Astrocyte of the cerebellum (primary cell): ENCODE data around the gene ANO3.
A peak's percentile ranks its signal among the peaks of the same experiment; 100 is the strongest.

Experiments
- DNase-seq: peaks from one replicate; pipeline ENCODE4 v3.0.0-alpha.2; 2011; ENCODE audit warnings: low read depth
- H3K4me3 ChIP-seq: 2 replicates; pipeline ENCODE4 v1.5.1; 2011; ENCODE audit warnings: mild to moderate bottlenecking, low read depth, low read length, moderate library complexity
- in situ Hi-C: cut with HindIII; loops from 2 replicates; pipeline ENCODE4 v1.10.0; 2017; ENCODE audit warnings: low sequenced_read_pairs
- TF ChIP-seq, protein P1 (sequence below): IDR thresholded peaks from 2 replicates; pipeline ENCODE4 v1.5.1; 2012; ENCODE audit warnings: low read length, low read depth, moderate library complexity, mild to moderate bottlenecking; ENCODE audit errors: missing control alignments

ANO3 gene

DNA sequence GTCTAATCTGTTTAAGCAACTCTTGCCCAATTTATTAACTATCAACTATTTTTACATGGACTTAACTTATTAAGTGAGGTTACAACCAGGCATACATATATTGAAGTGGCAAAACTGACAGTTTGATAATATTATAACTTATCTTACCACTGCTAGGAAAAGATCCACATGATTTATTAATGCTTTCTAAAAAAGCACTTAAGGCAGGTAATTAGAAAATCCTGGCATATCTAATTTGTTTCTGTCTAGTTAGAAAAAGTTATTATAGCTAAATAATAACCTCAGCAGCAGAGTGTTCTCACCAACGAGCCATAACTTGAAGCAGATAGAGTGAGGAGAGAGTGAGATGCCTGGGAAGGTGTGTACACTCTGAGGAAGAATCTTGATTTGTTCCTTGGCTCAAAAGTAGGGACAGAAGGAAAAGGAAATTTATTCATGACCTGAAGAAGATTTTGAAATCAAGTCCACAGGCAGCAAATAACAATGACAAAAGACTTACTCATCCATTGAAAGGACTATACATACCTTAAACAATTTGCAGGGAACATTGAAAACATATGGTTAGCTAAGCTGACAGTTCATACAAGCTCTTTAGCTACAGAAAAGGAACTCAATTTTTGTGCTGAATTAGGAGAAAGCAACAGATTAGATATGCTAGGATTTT, 247.2 kb downstream of the ANO3 start:
- in situ Hi-C loops = no loop called here
- no peak overlapping the region for H3K4me3 ChIP-seq
- DNase-seq = no peak
- TF ChIP-seq, protein P1, sequence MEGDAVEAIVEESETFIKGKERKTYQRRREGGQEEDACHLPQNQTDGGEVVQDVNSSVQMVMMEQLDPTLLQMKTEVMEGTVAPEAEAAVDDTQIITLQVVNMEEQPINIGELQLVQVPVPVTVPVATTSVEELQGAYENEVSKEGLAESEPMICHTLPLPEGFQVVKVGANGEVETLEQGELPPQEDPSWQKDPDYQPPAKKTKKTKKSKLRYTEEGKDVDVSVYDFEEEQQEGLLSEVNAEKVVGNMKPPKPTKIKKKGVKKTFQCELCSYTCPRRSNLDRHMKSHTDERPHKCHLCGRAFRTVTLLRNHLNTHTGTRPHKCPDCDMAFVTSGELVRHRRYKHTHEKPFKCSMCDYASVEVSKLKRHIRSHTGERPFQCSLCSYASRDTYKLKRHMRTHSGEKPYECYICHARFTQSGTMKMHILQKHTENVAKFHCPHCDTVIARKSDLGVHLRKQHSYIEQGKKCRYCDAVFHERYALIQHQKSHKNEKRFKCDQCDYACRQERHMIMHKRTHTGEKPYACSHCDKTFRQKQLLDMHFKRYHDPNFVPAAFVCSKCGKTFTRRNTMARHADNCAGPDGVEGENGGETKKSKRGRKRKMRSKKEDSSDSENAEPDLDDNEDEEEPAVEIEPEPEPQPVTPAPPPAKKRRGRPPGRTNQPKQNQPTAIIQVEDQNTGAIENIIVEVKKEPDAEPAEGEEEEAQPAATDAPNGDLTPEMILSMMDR = no peak

DNA sequence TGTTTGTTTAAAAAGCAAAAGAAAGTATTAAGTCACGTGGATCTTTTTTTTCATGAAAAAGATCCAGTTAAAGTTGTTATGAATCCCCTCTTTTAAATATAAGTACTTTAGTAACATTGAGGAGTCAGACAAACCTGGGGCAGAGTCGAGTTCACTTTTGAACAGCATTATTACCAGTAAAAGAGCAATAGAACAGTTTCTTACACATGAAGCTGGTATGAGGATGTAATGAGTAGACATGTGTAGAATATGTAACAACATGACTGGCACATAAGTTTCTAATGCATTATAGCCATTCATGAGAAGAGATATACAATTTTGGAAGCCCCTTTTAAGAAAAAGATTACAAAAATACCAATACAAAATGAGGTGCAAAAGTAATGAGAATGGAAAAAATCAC, 247.8 kb downstream of the ANO3 start:
- in situ Hi-C loops = no loop called here
- TF ChIP-seq, protein P1 = no peak
- DNase-seq = no peak
- no peak overlapping the region for H3K4me3 ChIP-seq

DNA sequence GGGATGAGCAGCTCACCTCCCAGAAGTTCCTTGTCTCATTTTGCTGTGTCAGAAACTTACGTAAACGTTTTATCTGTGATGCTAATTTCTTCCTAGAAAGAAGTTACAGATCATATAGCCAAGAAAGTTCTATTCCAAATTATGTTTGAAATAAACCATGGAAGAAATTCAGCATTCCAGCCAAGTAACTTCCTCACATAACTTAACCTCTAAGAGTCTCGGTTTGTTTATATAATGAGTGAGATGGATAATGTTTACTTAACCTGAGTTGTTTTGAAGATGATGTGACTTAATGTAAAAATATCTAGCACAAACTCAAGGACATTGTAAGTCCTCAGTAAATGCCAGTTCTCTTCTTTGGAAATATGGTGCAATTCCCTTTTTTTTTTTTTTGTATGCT, 249.0 kb downstream of the ANO3 start:
- in situ Hi-C loops = no loop called here
- no peak overlapping the region for H3K4me3 ChIP-seq
- DNase-seq = peak; percentile 6
- TF ChIP-seq, protein P1 = no peak

DNA sequence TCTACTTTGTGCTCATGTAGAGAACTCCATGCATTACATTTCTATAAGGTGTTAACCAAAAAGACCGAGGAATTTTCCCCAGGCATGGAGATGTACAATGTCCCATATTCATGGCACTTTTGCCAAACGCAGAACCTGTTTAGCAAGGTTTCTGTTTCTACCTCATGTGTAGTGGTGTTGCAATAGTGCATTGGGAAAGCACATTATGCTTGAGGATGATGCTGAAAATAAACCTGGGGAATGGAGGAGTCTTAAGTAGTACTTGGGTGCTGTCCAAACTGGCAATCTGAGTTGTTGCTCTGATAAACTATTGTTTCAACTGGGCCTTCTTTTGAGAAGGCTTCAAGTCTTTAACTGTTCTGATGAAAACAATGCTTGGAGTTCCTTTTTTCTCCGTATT, 251.6 kb downstream of the ANO3 start:
- in situ Hi-C loops = no loop called here
- TF ChIP-seq, protein P1 = no peak
- no peak for DNase-seq
- H3K4me3 ChIP-seq = no peak overlapping the region

DNA sequence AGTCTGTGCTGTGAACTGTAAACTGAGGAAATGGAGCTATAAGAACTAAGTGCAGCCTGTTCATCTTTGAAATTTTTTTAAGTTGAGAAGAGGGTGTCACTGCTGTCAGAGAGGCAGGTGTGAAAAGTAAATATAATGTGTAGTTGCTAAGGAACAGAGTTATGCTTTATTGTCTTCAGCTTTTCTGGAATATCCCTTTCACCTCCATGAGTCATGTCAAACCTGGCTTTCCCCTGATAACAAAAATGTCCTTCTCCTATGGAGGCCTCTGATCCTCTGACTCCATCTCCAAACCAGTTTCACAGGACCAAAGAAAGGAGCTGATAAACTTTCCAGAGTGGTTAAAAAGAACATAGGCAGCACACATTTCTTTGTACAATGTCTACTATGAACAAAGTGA, 252.9 kb downstream of the ANO3 start:
- no peak for DNase-seq
- in situ Hi-C loops = no loop called here
- no peak overlapping the region for H3K4me3 ChIP-seq
- TF ChIP-seq, protein P1 = no peak

DNA sequence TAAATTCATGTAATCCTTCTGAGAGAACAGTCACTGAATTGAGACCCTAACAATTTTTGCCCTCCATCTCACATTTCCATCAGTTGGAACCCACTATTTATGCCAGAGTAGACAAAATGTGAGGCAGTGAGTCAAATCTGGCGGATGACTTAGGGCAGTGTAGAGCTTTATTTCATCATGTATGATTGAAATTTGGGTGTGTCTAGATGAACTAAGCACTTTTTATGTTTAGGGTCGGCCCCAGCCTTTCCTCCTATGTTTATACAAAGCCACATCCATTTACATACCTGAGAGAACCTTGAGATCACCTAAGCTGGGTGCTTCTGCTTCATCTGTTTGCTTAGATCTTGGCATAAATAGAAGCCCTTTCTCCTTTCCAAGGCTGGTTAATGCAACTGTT, 255.1 kb downstream of the ANO3 start:
- TF ChIP-seq, protein P1 = no peak
- no peak for DNase-seq
- H3K4me3 ChIP-seq = no peak overlapping the region
- in situ Hi-C loops = no loop called here
